GM21360 (cell line): ENCODE results near the gene ZNF644.

Experiments used
- ATAC-seq: cut with Tn5 transposase; IDR thresholded peaks from one replicate; pipeline ENCODE4 v1.9.1; 2021; ENCODE audit warnings: mild to moderate bottlenecking, moderate library complexity; ENCODE audit not compliant: unreplicated experiment

Gene ZNF644

GRCh38 chr1:90989302-90989701 lies 32.5 kb downstream of the ZNF644 start:
- no peak for ATAC-seq

- no peak for ATAC-seq
Measured at GRCh38 chr1:90987841-90988240, 34.0 kb downstream of the ZNF644 start.

- ATAC-seq: no peak
Measured at GRCh38 chr1:90986953-90987352, 34.9 kb downstream of the ZNF644 start.

GRCh38 chr1:90977522-90977921 lies 44.3 kb downstream of the ZNF644 start:
- no peak for ATAC-seq

GRCh38 chr1:90973897-90974798 lies 47.7 kb downstream of the ZNF644 start:
- ATAC-seq: no peak

GRCh38 chr1:90970208-90970607 lies 51.6 kb downstream of the ZNF644 start:
- ATAC-seq: no peak

- ATAC-seq: no peak
Measured at GRCh38 chr1:90969241-90969640, 52.6 kb downstream of the ZNF644 start.

- ATAC-seq: no peak
Measured at GRCh38 chr1:90964444-90965035, 57.3 kb downstream of the ZNF644 start.

GRCh38 chr1:90963651-90964050 lies 58.2 kb downstream of the ZNF644 start:
- ATAC-seq: no peak

GRCh38 chr1:90963236-90963635 lies 58.6 kb downstream of the ZNF644 start:
- no peak for ATAC-seq

- ATAC-seq: no peak
Measured at GRCh38 chr1:90959352-90960206, 62.3 kb downstream of the ZNF644 start.

GRCh38 chr1:90957497-90957896 lies 64.3 kb downstream of the ZNF644 start:
- no peak for ATAC-seq

- ATAC-seq: no peak
Measured at GRCh38 chr1:90955769-90956168, 66.1 kb downstream of the ZNF644 start.

GRCh38 chr1:90952906-90953305 lies 68.9 kb downstream of the ZNF644 start:
- ATAC-seq: no peak

GRCh38 chr1:90951009-90951408 lies 70.8 kb downstream of the ZNF644 start:
- no peak for ATAC-seq

GRCh38 chr1:90948301-90948700 lies 73.5 kb downstream of the ZNF644 start:
- ATAC-seq: no peak

- ATAC-seq: no peak
Measured at GRCh38 chr1:90946630-90947029, 75.2 kb downstream of the ZNF644 start.

GRCh38 chr1:90945287-90945686 lies 76.5 kb downstream of the ZNF644 start:
- no peak for ATAC-seq

GRCh38 chr1:90943966-90944365 lies 77.9 kb downstream of the ZNF644 start:
- ATAC-seq: no peak

- ATAC-seq: no peak
Measured at GRCh38 chr1:90940746-90941145, 81.1 kb downstream of the ZNF644 start.

- no peak for ATAC-seq
Measured at GRCh38 chr1:90936731-90937130, 85.1 kb downstream of the ZNF644 start.
